Measurements from ENCODE around the gene THBD.

The THBD gene

GRCh38 chr20:23084282-23084844, 34.9 kb upstream of the THBD start:
- DNase-seq = no peak

DNA sequence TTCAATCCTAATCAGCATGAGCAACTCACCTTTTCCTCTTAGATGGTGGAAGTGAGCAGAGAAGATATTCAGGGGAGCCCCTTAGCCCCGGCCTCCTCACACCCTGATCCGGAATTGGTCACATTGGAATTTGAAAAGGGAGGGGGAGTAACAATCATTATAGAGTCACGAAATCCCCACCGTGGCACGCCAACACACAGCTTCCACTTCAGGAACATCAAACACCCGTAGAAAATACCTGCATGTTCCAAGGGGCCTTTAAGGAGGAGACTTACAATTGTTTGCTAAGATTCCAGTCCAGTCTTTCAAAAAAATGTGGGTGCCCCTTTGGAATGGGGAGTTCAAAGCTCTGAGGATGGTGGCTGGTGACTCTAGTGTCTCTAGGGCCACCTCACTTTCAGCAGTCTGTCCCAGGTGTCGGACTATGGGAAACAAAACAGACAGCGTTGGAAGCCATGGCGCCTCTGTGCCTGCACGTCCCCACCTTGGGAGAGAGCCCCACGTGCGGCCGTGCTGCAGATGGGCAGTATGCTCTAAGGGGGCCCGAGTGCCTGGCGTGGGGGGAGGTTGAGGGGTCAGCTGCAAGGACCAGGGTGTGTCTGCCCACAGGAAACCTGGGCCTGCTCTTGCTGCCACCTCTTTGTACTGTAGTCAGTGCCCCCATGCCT, 34.2 kb upstream of the THBD start:
- no peak for DNase-seq

- no peak for DNase-seq
Measured at GRCh38 chr20:23082846-23083552, 33.5 kb upstream of the THBD start.

DNA sequence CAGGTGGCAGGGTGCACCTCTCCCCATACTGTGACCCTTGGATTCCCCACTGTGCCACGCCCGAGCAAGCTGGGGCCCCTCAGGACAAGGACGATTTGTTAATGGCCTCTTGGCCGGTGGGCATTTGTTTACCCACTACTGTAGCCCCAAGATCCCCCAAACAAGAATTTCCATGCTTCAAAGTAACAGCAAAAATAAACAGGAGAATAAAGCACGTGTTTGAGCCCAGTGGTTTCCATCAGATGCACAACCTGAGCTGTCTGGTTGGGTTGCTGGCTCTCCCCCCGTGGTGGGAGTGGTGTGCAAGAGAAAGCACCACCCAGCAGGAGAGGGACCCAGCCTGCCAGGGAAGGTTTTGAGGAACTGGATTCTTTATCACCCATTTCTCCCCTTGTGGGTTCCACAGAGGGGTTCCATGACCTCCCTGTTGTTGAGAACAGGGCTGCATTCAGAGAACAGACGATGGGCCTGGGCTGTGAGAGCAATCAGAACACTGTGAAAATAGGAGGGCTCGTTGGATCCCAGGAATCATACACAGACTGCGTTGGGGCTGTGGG, 31.9 kb upstream of the THBD start:
- no peak for DNase-seq

GRCh38 chr20:23080521-23080920, 31.0 kb upstream of the THBD start:
- DNase-seq = peak in 1 of 2 donors; percentile 26

GRCh38 chr20:23079926-23080325, 30.5 kb upstream of the THBD start:
- DNase-seq = no peak

- no peak for DNase-seq
Measured at GRCh38 chr20:23079016-23079351, 29.5 kb upstream of the THBD start.

GRCh38 chr20:23078351-23079015, 29.0 kb upstream of the THBD start:
- DNase-seq = no peak

GRCh38 chr20:23077277-23077676, 27.8 kb upstream of the THBD start:
- no peak for DNase-seq

DNA sequence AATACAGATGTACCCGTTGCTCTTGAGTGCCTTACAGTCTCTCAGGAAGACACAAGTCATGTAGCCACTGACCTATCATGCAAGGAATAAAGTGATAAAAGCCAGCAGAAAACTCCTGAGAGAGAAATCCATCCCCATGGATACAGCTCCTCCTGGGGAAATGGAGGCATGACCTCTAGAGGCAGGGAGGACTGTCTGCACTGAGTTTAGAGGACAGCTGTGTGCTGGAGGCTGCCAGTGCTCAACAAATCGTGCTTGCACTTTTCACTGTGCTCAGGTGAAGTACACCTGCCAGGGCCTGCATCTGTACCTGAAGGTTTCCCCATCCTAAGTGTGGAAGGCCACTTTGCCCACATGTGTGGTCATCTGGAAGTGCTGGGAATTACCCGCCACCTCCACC, 24.6 kb upstream of the THBD start:
- no peak for DNase-seq

DNA sequence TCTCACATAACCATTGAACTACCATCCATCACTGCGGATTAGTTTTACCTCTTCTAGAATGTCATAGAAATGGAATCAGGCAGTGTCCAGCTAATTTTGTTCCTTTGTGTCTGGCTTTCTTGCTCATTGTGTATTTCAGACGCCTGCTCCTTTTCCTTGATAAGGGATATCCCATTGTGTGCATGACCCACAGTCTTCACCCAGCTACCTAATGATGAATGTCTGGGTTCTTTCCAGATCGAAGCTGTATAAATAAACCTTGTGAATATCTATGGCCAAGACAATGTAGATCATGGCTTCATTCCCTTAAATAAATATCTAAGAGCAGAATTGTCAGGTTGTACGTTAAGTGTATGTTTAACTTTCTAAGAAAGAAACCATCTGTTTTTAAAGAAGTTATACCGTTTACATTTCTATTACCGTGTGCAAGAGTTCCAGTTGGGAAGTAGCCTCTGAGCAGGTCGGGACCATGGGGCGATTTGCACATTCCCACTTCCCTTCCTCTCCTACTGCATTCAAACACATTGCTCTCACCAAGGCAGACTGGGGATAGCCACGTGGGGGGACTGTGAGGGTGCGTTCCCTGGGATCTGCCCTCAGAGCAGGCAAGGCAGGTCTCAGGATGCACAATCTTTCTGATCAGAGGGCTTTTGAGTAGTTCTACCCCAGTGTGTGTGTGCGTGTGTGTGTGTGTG, 23.6 kb upstream of the THBD start:
- no peak for DNase-seq

GRCh38 chr20:23071996-23072395, 22.5 kb upstream of the THBD start:
- no peak for DNase-seq

DNA sequence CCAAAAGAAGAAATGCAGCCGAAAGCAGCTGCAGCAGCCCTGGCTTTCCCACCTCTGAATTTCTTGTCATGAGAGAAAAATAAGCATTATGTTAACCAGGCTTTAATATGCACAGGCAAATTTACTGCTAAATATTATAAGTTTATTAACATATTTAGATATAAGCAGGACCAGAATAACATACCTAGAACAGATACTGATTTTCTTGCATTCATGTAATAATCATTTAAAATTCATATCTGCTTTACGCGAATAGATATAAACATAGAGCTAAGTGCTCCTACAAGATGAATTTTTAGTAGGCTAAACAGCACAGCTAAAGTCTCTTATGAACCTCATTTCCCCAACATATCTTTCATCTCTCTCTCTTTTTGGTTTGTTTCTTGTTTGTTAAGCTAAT, 21.9 kb upstream of the THBD start:
- DNase-seq = no peak

GRCh38 chr20:23069108-23069507, 19.6 kb upstream of the THBD start:
- DNase-seq = no peak

DNA sequence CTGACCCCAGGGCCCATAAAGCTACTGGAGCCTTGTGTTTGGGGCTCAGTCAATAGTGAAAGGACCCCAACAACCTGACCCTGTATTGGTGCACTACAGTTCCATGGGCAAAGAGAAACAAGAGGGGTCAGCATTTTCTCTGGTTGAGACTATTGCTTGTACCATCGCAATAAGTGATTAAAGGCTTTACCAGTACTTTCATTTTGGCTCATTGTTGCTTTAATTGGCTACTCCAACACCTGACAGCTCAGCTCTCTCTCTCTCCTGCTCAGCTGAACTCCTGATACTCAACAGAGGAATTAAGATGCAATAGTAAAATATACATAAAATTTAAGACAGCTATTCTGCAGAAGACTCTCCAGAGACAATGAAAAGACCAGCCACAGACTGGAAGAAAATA, 18.8 kb upstream of the THBD start:
- no peak for DNase-seq

DNA sequence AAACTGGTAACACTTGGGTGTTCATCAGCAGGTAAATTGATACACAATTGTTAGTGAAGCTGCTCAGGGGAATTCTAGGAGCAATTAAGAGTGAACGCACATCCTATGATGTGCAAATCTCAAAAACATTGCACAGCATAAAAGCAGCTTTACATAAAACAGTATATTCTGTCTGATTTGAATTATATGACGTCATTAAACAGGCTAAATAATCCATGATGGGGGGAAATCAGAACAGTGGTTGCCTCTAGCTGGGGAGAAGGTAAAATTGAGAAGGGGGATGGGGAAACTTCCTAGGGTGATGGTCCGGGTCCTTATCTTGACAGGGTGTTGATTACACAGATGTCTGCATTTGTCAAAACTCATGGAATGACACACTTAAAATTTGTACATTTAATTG, 17.3 kb upstream of the THBD start:
- no peak for DNase-seq

DNA sequence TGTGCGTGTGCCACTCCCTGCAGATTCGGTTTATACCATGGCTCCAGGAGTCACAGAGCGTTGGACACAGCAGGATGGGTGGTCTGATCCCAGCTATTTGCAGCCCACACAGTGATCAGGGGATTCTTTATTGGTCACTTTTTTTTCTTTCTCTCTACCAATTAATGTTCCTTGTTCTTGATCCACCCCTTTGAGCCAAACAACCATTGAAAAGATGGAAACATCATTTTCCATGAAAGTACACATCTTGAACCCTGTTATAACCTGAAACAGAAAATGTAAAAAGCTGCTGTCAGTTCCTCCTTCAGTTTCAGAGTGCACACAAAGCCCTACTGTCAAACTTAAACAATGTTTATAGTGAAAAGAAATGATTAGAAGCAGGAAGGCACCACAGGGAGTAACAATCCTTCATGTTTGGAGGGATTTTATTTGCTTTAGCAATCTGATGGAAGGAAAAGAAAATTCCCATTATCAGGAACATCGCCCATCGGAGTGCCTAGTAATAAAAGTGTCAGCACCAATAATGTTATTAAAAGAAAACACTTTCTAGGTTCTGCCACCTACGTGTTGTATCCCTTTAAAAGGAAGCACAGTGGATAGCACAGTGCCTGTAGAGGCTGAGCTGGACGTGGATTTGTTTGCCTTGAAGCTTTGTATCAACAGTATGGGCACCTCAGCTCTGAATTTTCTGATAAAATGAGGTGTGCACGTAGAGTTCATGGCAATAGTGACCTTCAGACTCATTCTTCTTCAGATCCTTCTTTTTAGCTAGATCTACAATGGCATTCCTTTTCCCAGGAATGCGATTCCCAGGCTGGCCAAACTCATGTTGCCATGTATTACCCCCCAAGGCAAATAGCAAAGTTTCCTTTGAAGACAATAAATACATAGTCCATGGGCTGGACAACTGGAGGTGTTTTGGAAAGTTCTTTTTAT, 16.1 kb upstream of the THBD start:
- no peak for DNase-seq

DNA sequence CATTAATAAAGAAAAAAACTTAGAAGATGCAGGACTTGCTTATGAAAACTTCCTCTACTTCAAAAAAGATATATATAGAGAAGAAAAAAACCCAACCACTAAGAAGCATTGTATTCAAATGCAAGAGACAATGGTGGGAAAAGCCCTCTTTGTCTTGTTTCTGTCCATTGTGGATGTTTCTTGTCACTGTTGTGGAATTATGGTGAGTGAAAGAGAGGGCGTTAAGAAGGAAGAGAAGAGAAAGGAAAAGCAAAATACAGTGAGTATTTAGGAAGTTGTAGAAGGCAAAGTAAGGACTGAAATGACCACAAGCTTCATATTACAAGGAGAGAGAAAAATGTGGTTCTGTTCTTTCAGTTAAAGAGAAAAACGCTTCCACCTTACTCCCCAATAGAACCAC, 14.1 kb upstream of the THBD start:
- DNase-seq = no peak

GRCh38 chr20:23063168-23063567, 13.7 kb upstream of the THBD start:
- DNase-seq = no peak

DNA sequence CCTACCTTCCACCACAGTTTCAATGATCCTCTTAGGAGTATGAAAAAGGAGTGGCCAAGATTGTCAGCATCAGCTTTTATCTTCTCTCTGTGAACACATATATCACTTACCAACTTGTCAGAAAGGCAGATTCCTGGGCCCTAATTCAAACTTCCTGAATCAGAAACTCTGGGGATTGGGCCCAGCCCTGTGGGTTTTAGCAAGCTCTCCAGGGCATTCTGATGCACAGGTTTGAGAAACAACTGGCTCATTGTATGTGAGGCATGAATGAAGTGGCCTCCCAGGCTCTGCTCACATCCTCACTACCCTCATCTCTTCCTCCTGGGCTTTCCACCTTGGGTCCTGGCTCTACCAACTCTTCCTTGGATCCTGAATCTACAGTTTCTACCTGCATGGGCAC, 13.2 kb upstream of the THBD start:
- no peak for DNase-seq

- DNase-seq = no peak
Measured at GRCh38 chr20:23061734-23062561, 12.5 kb upstream of the THBD start.
